ENCODE measurements around the gene ARHGAP40.

The ARHGAP40 gene

DNA sequence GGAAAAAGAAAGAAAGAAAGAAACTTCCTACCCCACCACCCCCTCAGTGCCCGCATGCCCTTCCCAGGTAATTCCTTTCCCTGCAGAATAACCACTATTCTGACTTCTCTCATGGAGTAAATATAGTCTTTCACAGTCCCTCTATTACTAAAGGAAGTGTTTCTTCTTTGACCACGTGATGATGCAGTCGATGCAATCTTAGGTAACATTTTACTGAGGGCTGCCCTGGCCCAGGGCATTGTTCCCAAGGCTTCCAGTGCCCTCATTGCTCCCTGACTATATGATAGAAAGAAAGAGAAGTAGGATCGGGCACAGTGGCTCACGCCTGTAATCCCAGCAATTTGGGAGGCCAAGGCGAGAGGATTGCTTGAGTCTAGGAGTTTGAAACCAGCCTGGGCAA is 29.1 kb downstream of the ARHGAP40 start:
- 91 to 94% methylated on average over 6 of the region's 6 CpGs for WGBS, 2 experiments
- no peaks in the 10 kb centered on the region for H3K36me3 ChIP-seq (ENCODE audit: control insufficient read depth, insufficient read depth, low read length)
- H3K4me3 ChIP-seq (ENCODE audit: insufficient read depth, low read depth, low read length) = no peak overlapping the region
- H3K9me3 ChIP-seq (ENCODE audit: control insufficient read depth, low read length) = no peaks in the 10 kb centered on the region
- H3K27me3 ChIP-seq (ENCODE audit: control insufficient read depth, insufficient read depth, low read length, poor library complexity, severe bottlenecking) = no peaks in the 10 kb centered on the region
- H3K4me1 ChIP-seq (ENCODE audit: control insufficient read depth, insufficient read depth, low read length) = no peaks in the 10 kb centered on the region
- no peak overlapping the region for H3K27ac ChIP-seq (ENCODE audit: insufficient read depth, low read depth, low read length, poor library complexity, severe bottlenecking)

GRCh38 chr20:38631155-38632022 is 29.8 kb downstream of the ARHGAP40 start:
- Histone ChIP-seq H3K9me3 (ENCODE audit: control insufficient read depth, low read length) (no peaks in the 10 kb centered on the region), H3K27ac (ENCODE audit: insufficient read depth, low read depth, low read length, poor library complexity, severe bottlenecking) (no peak overlapping the region), H3K4me1 (ENCODE audit: control insufficient read depth, insufficient read depth, low read length) (no peaks in the 10 kb centered on the region), H3K4me3 (ENCODE audit: insufficient read depth, low read depth, low read length) (no peak overlapping the region), H3K36me3 (ENCODE audit: control insufficient read depth, insufficient read depth, low read length) (no peaks in the 10 kb centered on the region), H3K27me3 (ENCODE audit: control insufficient read depth, insufficient read depth, low read length, poor library complexity, severe bottlenecking) (no peaks in the 10 kb centered on the region)
- WGBS, 2 experiments = 64 to 72% methylated on average over 4 to 5 of the region's 5 CpGs

- no peak overlapping the region for H3K27ac ChIP-seq (ENCODE audit: insufficient read depth, low read depth, low read length, poor library complexity, severe bottlenecking)
- H3K4me1 ChIP-seq (ENCODE audit: control insufficient read depth, insufficient read depth, low read length) = no peaks in the 10 kb centered on the region
- no peak overlapping the region for H3K4me3 ChIP-seq (ENCODE audit: insufficient read depth, low read depth, low read length)
- 50 to 51% methylated on average over 13 of the region's 13 CpGs for WGBS, 2 experiments
- H3K36me3 ChIP-seq (ENCODE audit: control insufficient read depth, insufficient read depth, low read length) = no peaks in the 10 kb centered on the region
- H3K9me3 ChIP-seq (ENCODE audit: control insufficient read depth, low read length) = no peaks in the 10 kb centered on the region
- no peaks in the 10 kb centered on the region for H3K27me3 ChIP-seq (ENCODE audit: control insufficient read depth, insufficient read depth, low read length, poor library complexity, severe bottlenecking)
Observed at GRCh38 chr20:38633577-38634093, 32.0 kb downstream of the ARHGAP40 start.

DNA sequence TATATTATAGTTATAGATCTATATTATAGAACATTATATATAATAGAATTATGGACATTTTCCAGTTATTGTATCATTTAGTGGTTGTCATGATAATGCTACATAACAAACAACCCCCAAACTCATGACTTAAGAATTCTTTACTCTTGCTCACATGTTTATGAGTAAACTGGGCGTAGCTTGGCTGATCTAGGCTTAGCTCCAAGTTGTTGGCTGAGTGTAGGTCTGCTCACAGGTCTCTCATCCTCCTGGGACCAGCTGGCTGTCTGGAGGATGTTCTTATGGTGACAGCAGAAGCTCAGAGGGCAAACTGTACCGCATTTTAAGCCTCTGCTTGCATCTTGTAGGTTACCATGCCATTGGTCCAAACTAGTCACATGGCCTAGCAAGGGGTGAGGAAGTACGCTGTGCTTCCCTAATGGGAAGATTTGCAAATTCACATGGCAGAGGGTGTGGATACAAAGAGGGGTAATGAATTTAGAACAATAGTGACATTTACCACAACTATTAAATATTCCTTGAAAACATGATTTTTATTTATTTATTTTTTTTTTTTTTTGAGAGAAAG is 34.2 kb downstream of the ARHGAP40 start:
- H3K4me1 ChIP-seq (ENCODE audit: control insufficient read depth, insufficient read depth, low read length) = no peaks in the 10 kb centered on the region
- WGBS, 2 experiments = 78 to 80% methylated on average over 3 of the region's 3 CpGs
- H3K9me3 ChIP-seq (ENCODE audit: control insufficient read depth, low read length) = no peaks in the 10 kb centered on the region
- no peaks in the 10 kb centered on the region for H3K36me3 ChIP-seq (ENCODE audit: control insufficient read depth, insufficient read depth, low read length)
- H3K27me3 ChIP-seq (ENCODE audit: control insufficient read depth, insufficient read depth, low read length, poor library complexity, severe bottlenecking) = no peaks in the 10 kb centered on the region
- no peak overlapping the region for H3K27ac ChIP-seq (ENCODE audit: insufficient read depth, low read depth, low read length, poor library complexity, severe bottlenecking)
- no peak overlapping the region for H3K4me3 ChIP-seq (ENCODE audit: insufficient read depth, low read depth, low read length)

- no peak overlapping the region for H3K27ac ChIP-seq (ENCODE audit: insufficient read depth, low read depth, low read length, poor library complexity, severe bottlenecking)
- no peaks in the 10 kb centered on the region for H3K9me3 ChIP-seq (ENCODE audit: control insufficient read depth, low read length)
- no peaks in the 10 kb centered on the region for H3K36me3 ChIP-seq (ENCODE audit: control insufficient read depth, insufficient read depth, low read length)
- H3K4me3 ChIP-seq (ENCODE audit: insufficient read depth, low read depth, low read length) = no peak overlapping the region
- 27 to 46% methylated on average over 4 of the region's 4 CpGs for WGBS, 2 experiments
- H3K27me3 ChIP-seq (ENCODE audit: control insufficient read depth, insufficient read depth, low read length, poor library complexity, severe bottlenecking) = peaks cover 16% of the 10 kb centered on the region
- H3K4me1 ChIP-seq (ENCODE audit: control insufficient read depth, insufficient read depth, low read length) = peaks cover 14% of the 10 kb centered on the region
Observed at GRCh38 chr20:38640521-38640920, 38.9 kb downstream of the ARHGAP40 start.

DNA sequence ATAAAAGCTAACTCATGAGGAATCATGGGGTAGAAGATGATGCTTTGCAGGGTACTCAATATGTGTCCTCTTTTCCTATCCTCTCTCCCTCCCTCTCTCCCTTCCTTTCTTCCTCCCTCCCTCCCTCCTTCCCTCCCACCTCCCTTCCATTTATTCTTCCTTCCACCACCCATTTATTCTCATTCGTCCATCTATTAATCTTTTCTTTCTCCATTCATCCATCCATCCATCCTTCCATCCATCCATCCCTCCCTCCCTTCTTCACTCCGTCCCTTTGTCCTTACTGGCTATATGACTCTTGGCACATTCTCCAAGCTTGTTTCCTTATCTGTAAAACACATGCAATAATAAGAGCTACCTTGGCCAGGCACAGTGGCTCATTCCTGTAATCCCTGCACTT is 40.9 kb downstream of the ARHGAP40 start:
- WGBS, 2 experiments = 87 to 90% methylated on average over 2 of the region's 2 CpGs
- Histone ChIP-seq H3K9me3 (ENCODE audit: control insufficient read depth, low read length) (no peaks in the 10 kb centered on the region), H3K27ac (ENCODE audit: insufficient read depth, low read depth, low read length, poor library complexity, severe bottlenecking) (no peak overlapping the region), H3K4me3 (ENCODE audit: insufficient read depth, low read depth, low read length) (no peak overlapping the region), H3K36me3 (ENCODE audit: control insufficient read depth, insufficient read depth, low read length) (no peaks in the 10 kb centered on the region), H3K4me1 (ENCODE audit: control insufficient read depth, insufficient read depth, low read length) (peaks cover 14% of the 10 kb centered on the region), H3K27me3 (ENCODE audit: control insufficient read depth, insufficient read depth, low read length, poor library complexity, severe bottlenecking) (peaks cover 35% of the 10 kb centered on the region)

DNA sequence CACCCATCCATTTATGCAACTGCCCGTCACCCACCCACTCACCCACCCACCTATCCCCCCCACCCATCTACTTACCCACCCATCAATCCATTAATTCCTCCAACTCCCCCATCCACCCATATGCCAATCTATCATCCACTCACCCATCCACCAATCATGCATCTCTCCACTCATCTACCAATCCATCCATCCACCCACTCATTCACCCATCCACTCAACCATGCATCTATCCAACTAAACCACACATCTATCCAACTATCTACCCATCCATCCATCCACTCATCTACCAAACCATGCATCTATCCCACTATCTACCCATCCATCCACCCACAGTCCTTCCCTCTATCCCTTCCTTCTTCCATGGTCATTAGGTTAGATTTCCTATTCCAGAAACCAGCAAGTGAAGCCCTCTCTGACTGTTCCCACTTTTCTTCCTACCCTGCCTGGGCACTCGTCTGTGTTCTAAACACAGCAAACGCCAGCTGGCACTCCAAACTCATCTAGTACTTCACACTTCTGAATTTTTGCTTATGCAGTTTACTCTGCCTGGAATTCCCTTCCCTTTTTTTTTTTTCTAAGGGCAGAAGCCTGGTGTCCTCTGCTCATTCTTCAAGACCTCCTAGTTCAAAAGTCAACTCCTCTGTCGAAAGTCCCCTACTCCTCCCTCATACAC is 43.1 kb downstream of the ARHGAP40 start:
- no peak overlapping the region for H3K4me3 ChIP-seq (ENCODE audit: insufficient read depth, low read depth, low read length)
- 82 to 88% methylated on average over 4 of the region's 4 CpGs for WGBS, 2 experiments

DNA sequence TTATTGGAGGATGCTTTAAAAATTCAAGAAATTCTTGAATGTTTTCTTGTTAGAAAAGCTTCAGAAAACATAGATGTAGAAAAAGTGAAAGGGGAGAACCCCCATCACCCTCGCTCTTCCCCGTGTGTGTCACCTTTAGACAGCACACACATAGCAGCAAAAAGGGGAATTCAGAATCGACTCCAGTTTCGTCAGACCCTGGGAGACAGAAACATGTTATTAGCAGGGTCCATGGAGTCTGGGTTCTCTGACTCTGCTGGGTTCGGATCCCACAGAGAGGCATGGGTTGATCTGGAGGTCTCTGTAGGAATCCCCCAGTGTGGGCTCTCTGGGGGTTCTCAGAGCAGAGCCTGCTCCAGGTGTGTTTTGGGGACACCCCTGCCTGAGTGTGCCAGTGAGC is 43.7 kb downstream of the ARHGAP40 start:
- Histone ChIP-seq H3K36me3 (ENCODE audit: control insufficient read depth, insufficient read depth, low read length) (no peaks in the 10 kb centered on the region), H3K27ac (ENCODE audit: insufficient read depth, low read depth, low read length, poor library complexity, severe bottlenecking) (no peak overlapping the region), H3K4me3 (ENCODE audit: insufficient read depth, low read depth, low read length) (no peak overlapping the region), H3K9me3 (ENCODE audit: control insufficient read depth, low read length) (no peaks in the 10 kb centered on the region), H3K27me3 (ENCODE audit: control insufficient read depth, insufficient read depth, low read length, poor library complexity, severe bottlenecking) (peaks cover 57% of the 10 kb centered on the region), H3K4me1 (ENCODE audit: control insufficient read depth, insufficient read depth, low read length) (peaks cover 14% of the 10 kb centered on the region)
- 82 to 84% methylated on average over 5 of the region's 5 CpGs for WGBS, 2 experiments

More for the DNA sequence above, 43.1 kb downstream of the ARHGAP40 start:
- Histone ChIP-seq H3K27ac (ENCODE audit: insufficient read depth, low read depth, low read length, poor library complexity, severe bottlenecking) (no peak overlapping the region), H3K4me1 (ENCODE audit: control insufficient read depth, insufficient read depth, low read length) (peaks cover 14% of the 10 kb centered on the region), H3K27me3 (ENCODE audit: control insufficient read depth, insufficient read depth, low read length, poor library complexity, severe bottlenecking) (peaks cover 51% of the 10 kb centered on the region), H3K36me3 (ENCODE audit: control insufficient read depth, insufficient read depth, low read length) (no peaks in the 10 kb centered on the region), H3K9me3 (ENCODE audit: control insufficient read depth, low read length) (no peaks in the 10 kb centered on the region)

DNA sequence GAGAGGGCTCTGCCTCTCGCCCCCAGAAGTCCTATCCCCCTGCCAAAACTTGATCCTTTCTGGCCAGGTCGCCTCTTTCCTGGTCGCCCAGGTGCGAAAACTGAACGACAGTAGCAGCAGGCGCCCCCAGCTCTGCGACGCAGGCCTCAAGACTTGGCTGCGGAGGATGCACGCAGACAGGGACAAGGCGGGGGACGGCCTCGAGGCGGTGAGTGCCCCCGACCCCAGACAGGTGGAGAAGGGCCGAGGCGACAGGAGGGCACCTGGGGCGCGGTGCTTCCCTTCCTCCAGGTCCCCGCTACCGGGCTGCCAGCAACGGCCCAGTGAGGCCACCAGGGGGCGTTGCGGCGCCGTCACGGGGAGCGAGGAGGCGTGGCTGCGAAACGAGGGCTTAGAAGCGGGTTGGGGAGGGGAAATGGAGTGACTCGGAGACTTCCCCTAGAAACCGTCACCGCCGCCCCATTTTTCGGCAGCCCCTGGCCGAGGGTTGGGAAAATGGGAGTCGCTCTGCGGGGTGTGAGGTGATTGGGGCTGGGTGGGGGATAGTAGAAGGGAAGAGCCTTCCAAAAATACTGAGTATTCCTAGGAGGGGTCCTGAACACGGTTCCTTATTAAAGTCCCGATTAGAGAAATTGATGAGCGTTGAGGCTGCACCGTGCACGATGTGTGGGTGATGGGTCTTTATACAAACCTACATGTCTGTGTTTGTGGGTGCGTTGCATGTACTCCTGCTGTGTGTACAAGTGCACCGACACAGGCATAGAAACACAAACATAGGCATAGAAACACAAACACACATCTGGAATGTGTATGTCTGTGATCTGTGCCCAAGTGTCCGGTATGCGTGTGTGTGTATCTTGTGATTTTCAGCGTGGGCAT is 44.6 kb downstream of the ARHGAP40 start:
- no peak overlapping the region for H3K27ac ChIP-seq (ENCODE audit: insufficient read depth, low read depth, low read length, poor library complexity, severe bottlenecking)
- H3K4me3 ChIP-seq (ENCODE audit: insufficient read depth, low read depth, low read length) = no peak overlapping the region
- no peaks in the 10 kb centered on the region for H3K9me3 ChIP-seq (ENCODE audit: control insufficient read depth, low read length)
- H3K4me1 ChIP-seq (ENCODE audit: control insufficient read depth, insufficient read depth, low read length) = peaks cover 11% of the 10 kb centered on the region
- WGBS, 2 experiments = 18 to 19% methylated on average over 50 of the region's 50 CpGs
- H3K27me3 ChIP-seq (ENCODE audit: control insufficient read depth, insufficient read depth, low read length, poor library complexity, severe bottlenecking) = peaks cover 58% of the 10 kb centered on the region
- no peaks in the 10 kb centered on the region for H3K36me3 ChIP-seq (ENCODE audit: control insufficient read depth, insufficient read depth, low read length)

Data from ectodermal cell (in vitro differentiated cells).